Adipocyte (in vitro differentiated cells): ENCODE data around the gene CDH19.

ENCODE experiments used
- DNase-seq: peaks from one replicate; pipeline ENCODE4 v3.0.0-alpha.2; 2015; ENCODE audit warnings: low read depth
- H3K27me3 ChIP-seq: replicated peaks from 2 replicates; pipeline ENCODE4 v1.7.0; 2013; ENCODE audit warnings: mild to moderate bottlenecking, low read length, moderate library complexity; ENCODE audit not compliant: control insufficient read depth, insufficient read depth
- H3K36me3 ChIP-seq: 2 replicates; pipeline ENCODE4 v1.7.0; 2013; ENCODE audit warnings: low read length, mild to moderate bottlenecking, moderate library complexity; ENCODE audit not compliant: control insufficient read depth, insufficient read depth, severe bottlenecking
- H3K4me1 ChIP-seq: 2 replicates; pipeline ENCODE4 v1.7.0; 2013; ENCODE audit warnings: mild to moderate bottlenecking, low read length, moderate library complexity; ENCODE audit not compliant: control insufficient read depth, insufficient read depth
- H3K4me3 ChIP-seq: 2 replicates; pipeline ENCODE4 v1.7.0; 2013; ENCODE audit warnings: mild to moderate bottlenecking, low read length, moderate library complexity
- H3K9ac ChIP-seq: 2 replicates; pipeline ENCODE4 v1.7.0; 2013; ENCODE audit warnings: mild to moderate bottlenecking, low read length, moderate library complexity
- H3K9me3 ChIP-seq: 2 replicates; pipeline ENCODE4 v1.7.0; 2013; ENCODE audit warnings: mild to moderate bottlenecking, low read length, moderate library complexity; ENCODE audit not compliant: control insufficient read depth

The CDH19 gene

GRCh38 chr18:66623821-66624220 lies 19.9 kb upstream of the CDH19 start:
- no peaks in the 10 kb centered on the region for H3K9me3 ChIP-seq
- H3K9ac ChIP-seq = no peak overlapping the region
- no peaks in the 10 kb centered on the region for H3K4me1 ChIP-seq
- DNase-seq = no peak
- H3K4me3 ChIP-seq = no peak overlapping the region
- H3K36me3 ChIP-seq = no peaks in the 10 kb centered on the region
- no peaks in the 10 kb centered on the region for H3K27me3 ChIP-seq

- H3K36me3 ChIP-seq = no peaks in the 10 kb centered on the region
- no peak overlapping the region for H3K4me3 ChIP-seq
- H3K9ac ChIP-seq = no peak overlapping the region
- no peak for DNase-seq
- H3K4me1 ChIP-seq = no peaks in the 10 kb centered on the region
- no peaks in the 10 kb centered on the region for H3K9me3 ChIP-seq
- H3K27me3 ChIP-seq = no peaks in the 10 kb centered on the region
These were observed 18.1 kb upstream of the CDH19 start for GRCh38 chr18:66621816-66622576.

- no peak for DNase-seq
- H3K27me3 ChIP-seq = no peaks in the 10 kb centered on the region
- no peaks in the 10 kb centered on the region for H3K4me1 ChIP-seq
- H3K9me3 ChIP-seq = no peaks in the 10 kb centered on the region
- no peak overlapping the region for H3K4me3 ChIP-seq
- H3K36me3 ChIP-seq = no peaks in the 10 kb centered on the region
- H3K9ac ChIP-seq = no peak overlapping the region
These were observed 12.7 kb upstream of the CDH19 start for GRCh38 chr18:66616523-66616983.

GRCh38 chr18:66615176-66615575 lies 11.3 kb upstream of the CDH19 start:
- Histone ChIP-seq H3K4me1 (no peaks in the 10 kb centered on the region), H3K9me3 (no peaks in the 10 kb centered on the region), H3K36me3 (no peaks in the 10 kb centered on the region), H3K4me3 (no peak overlapping the region), H3K9ac (no peak overlapping the region), H3K27me3 (no peaks in the 10 kb centered on the region)
- DNase-seq = no peak

GRCh38 chr18:66607632-66608031 lies 3.7 kb upstream of the CDH19 start:
- no peaks in the 10 kb centered on the region for H3K27me3 ChIP-seq
- no peak overlapping the region for H3K4me3 ChIP-seq

GRCh38 chr18:66601649-66602048 lies 2.2 kb downstream of the CDH19 start:
- Histone ChIP-seq H3K9me3 (no peaks in the 10 kb centered on the region), H3K4me1 (no peaks in the 10 kb centered on the region), H3K4me3 (no peak overlapping the region), H3K36me3 (no peaks in the 10 kb centered on the region), H3K27me3 (no peaks in the 10 kb centered on the region), H3K9ac (no peak overlapping the region)
- DNase-seq = no peak

More at GRCh38 chr18:66607632-66608031, 3.7 kb upstream of the CDH19 start:
- no peak overlapping the region for H3K9ac ChIP-seq
- no peak for DNase-seq
- H3K36me3 ChIP-seq = no peaks in the 10 kb centered on the region
- no peaks in the 10 kb centered on the region for H3K9me3 ChIP-seq
- H3K4me1 ChIP-seq = no peaks in the 10 kb centered on the region

- Histone ChIP-seq H3K4me1 (no peaks in the 10 kb centered on the region), H3K4me3 (no peak overlapping the region), H3K9me3 (no peaks in the 10 kb centered on the region), H3K36me3 (no peaks in the 10 kb centered on the region), H3K9ac (no peak overlapping the region), H3K27me3 (no peaks in the 10 kb centered on the region)
- no peak for DNase-seq
These were observed 4.7 kb downstream of the CDH19 start for GRCh38 chr18:66599190-66599589.

GRCh38 chr18:66587430-66587829 lies 16.5 kb downstream of the CDH19 start:
- DNase-seq = no peak

GRCh38 chr18:66582211-66582610 lies 21.7 kb downstream of the CDH19 start:
- no peak for DNase-seq
- H3K9me3 ChIP-seq = no peaks in the 10 kb centered on the region
- no peak overlapping the region for H3K4me3 ChIP-seq
- H3K36me3 ChIP-seq = no peaks in the 10 kb centered on the region
- no peaks in the 10 kb centered on the region for H3K27me3 ChIP-seq
- H3K4me1 ChIP-seq = no peaks in the 10 kb centered on the region
- no peak overlapping the region for H3K9ac ChIP-seq

More at GRCh38 chr18:66587430-66587829, 16.5 kb downstream of the CDH19 start:
- no peaks in the 10 kb centered on the region for H3K4me1 ChIP-seq
- H3K9me3 ChIP-seq = no peaks in the 10 kb centered on the region
- H3K4me3 ChIP-seq = no peak overlapping the region
- H3K36me3 ChIP-seq = no peaks in the 10 kb centered on the region
- no peaks in the 10 kb centered on the region for H3K27me3 ChIP-seq
- H3K9ac ChIP-seq = no peak overlapping the region

GRCh38 chr18:66575263-66575662 lies 28.6 kb downstream of the CDH19 start:
- DNase-seq = no peak

GRCh38 chr18:66571845-66572244 lies 32.0 kb downstream of the CDH19 start:
- no peaks in the 10 kb centered on the region for H3K9me3 ChIP-seq

More at GRCh38 chr18:66575263-66575662, 28.6 kb downstream of the CDH19 start:
- Histone ChIP-seq H3K4me3 (no peak overlapping the region), H3K9me3 (no peaks in the 10 kb centered on the region), H3K9ac (no peak overlapping the region), H3K4me1 (no peaks in the 10 kb centered on the region), H3K36me3 (no peaks in the 10 kb centered on the region), H3K27me3 (no peaks in the 10 kb centered on the region)

GRCh38 chr18:66566616-66567015 lies 37.3 kb downstream of the CDH19 start:
- Histone ChIP-seq H3K9ac (no peak overlapping the region), H3K4me1 (no peaks in the 10 kb centered on the region)
- DNase-seq = no peak

More at GRCh38 chr18:66571845-66572244, 32.0 kb downstream of the CDH19 start:
- no peak for DNase-seq
- Histone ChIP-seq H3K9ac (no peak overlapping the region), H3K36me3 (no peaks in the 10 kb centered on the region), H3K4me1 (no peaks in the 10 kb centered on the region), H3K27me3 (no peaks in the 10 kb centered on the region), H3K4me3 (no peak overlapping the region)

More at GRCh38 chr18:66566616-66567015, 37.3 kb downstream of the CDH19 start:
- no peaks in the 10 kb centered on the region for H3K9me3 ChIP-seq
- H3K36me3 ChIP-seq = no peaks in the 10 kb centered on the region
- no peak overlapping the region for H3K4me3 ChIP-seq
- no peaks in the 10 kb centered on the region for H3K27me3 ChIP-seq
